ENCODE data around the gene HAUS7.

GRCh38 chrX:153439977-153440376, 30.4 kb downstream of the HAUS7 start:
- TF ChIP-seq CTCF (conservative IDR thresholded peaks at IDR 0.05; ENCODE audit: low read length) (no peak), EZH2phosphoT487 (IDR thresholded peaks at IDR 0.05; ENCODE audit: borderline replicate concordance, low read depth, low read length) (no peak)
